Smooth muscle cell (in vitro differentiated cells): Measurements from ENCODE around the gene NOP10. TPM values are rescaled to one million over a fixed set of nuclear protein-coding genes. Genes with fewer than 3 reads are reported as not detected.

ENCODE experiments used
- DNase-seq: peaks from one replicate; lab custom pipeline; 2025; ENCODE audit not compliant: unreplicated experiment; lab: John Stamatoyannopoulos, UW
- H2AFZ ChIP-seq: fragments of 200-600 bp; sonication (generic); 2 replicates; pipeline ENCODE4 v1.6.0; 2016; ENCODE audit warnings: antibody characterized with exemption, low read depth, mild to moderate bottlenecking
- H3F3A ChIP-seq: fragments of 200-600 bp; sonication (generic); 2 replicates; pipeline ENCODE4 v1.6.0; 2017; ENCODE audit warnings: antibody characterized with exemption, low read depth
- H3K27ac ChIP-seq: fragments of 200-600 bp; sonication (generic); 2 replicates; pipeline ENCODE4 v1.5.1; 2016; ENCODE audit warnings: low read depth, mild to moderate bottlenecking
- H3K27me3 ChIP-seq: fragments of 200-600 bp; sonication (generic); 2 replicates; pipeline ENCODE4 v1.6.1; 2016; ENCODE audit warnings: low read depth, mild to moderate bottlenecking
- H3K36me3 ChIP-seq: fragments of 200-600 bp; sonication (generic); 2 replicates; pipeline ENCODE4 v1.5.1; 2016; ENCODE audit warnings: low read depth
- H3K4me1 ChIP-seq: fragments of 200-600 bp; sonication (generic); 2 replicates; pipeline ENCODE4 v1.5.1; 2016; ENCODE audit warnings: low read depth
- H3K4me2 ChIP-seq: fragments of 200-600 bp; sonication (generic); 2 replicates; pipeline ENCODE4 v1.6.0; 2016; ENCODE audit warnings: mild to moderate bottlenecking
- H3K4me3 ChIP-seq: fragments of 200-600 bp; sonication (generic); 2 replicates; pipeline ENCODE4 v1.5.1; 2016; ENCODE audit warnings: mild to moderate bottlenecking
- H3K79me2 ChIP-seq: fragments of 200-600 bp; sonication (generic); 2 replicates; pipeline ENCODE4 v1.6.0; 2016; ENCODE audit warnings: low read depth, mild to moderate bottlenecking
- H3K9ac ChIP-seq: fragments of 200-600 bp; sonication (generic); 2 replicates; pipeline ENCODE4 v1.6.0; 2016; ENCODE audit warnings: low read depth
- H3K9me3 ChIP-seq: fragments of 200-600 bp; sonication (generic); replicated peaks from 2 replicates; pipeline ENCODE4 v1.5.1; 2016; ENCODE audit warnings: low read depth
- H4K20me1 ChIP-seq: fragments of 200-600 bp; sonication (generic); 2 replicates; pipeline ENCODE4 v1.6.0; 2016; ENCODE audit warnings: low read depth
- whole genome bisulfite sequencing: methylation state at CpG from one replicate; pipeline ENCODE4 v1.1.7; 2016; ENCODE audit warnings: low lambda C conversion rate; 5-methylcytosine and 5-hydroxymethylcytosine counted together
- polyA plus RNA-seq: library from polyadenylated mRNA; unstranded; fragments of >200 nt; fragmentation: Nextera tagmentation; extraction: Ambion mirVana; gene quantifications from 2 replicates; pipeline ENCODE4 v1.2.1, GENCODE V29; 2016
- total RNA-seq: library from RNA; depleted of rRNA; stranded (reverse); fragments of >200 nt; gene quantifications from 2 replicates; pipeline ENCODE4 v1.2.3, GENCODE V29; 2014
- TF ChIP-seq, protein P1 (sequence below): fragments of 200-600 bp; sonication (generic); IDR thresholded peaks from 2 replicates; pipeline ENCODE4 v1.5.1; 2017; ENCODE audit warnings: borderline replicate concordance, mild to moderate bottlenecking, antibody characterized with exemption; ENCODE audit not compliant: insufficient read depth, poor library complexity, severe bottlenecking

The NOP10 gene
- total and polyA plus RNA-seq, 2 experiments from 2014 or later = 305 to 306 TPM

DNA sequence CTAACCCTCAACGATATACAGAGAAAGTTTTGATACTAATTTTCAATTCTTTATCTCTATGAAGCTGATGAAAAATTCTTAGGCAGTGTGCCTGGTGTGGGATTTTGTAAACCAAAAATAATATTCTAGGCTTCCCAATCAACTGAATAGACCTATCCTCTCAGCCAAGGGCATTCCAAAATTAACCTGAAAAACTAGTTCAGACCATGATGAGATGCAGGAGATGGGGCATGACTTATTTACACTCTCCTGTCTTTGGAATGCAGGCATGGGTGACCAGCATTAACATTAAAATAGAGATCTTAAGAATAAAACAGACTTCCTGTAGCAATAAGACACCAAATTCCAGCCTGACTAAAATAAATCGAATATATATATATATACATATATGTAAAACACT, 31.9 kb upstream of the NOP10 start:
- Histone ChIP-seq H2AFZ (no peak overlapping the region), H3K36me3 (no peaks in the 10 kb centered on the region), H3K4me1 (no peaks in the 10 kb centered on the region), H3K9me3 (no peaks in the 10 kb centered on the region), H3K27ac (no peak overlapping the region), H3K79me2 (no peaks in the 10 kb centered on the region), H3K27me3 (no peaks in the 10 kb centered on the region), H3K4me3 (no peak overlapping the region), H3K9ac (no peak overlapping the region), H3F3A (no peaks in the 10 kb centered on the region), H4K20me1 (no peaks in the 10 kb centered on the region), H3K4me2 (no peak overlapping the region)
- TF ChIP-seq, protein P1, sequence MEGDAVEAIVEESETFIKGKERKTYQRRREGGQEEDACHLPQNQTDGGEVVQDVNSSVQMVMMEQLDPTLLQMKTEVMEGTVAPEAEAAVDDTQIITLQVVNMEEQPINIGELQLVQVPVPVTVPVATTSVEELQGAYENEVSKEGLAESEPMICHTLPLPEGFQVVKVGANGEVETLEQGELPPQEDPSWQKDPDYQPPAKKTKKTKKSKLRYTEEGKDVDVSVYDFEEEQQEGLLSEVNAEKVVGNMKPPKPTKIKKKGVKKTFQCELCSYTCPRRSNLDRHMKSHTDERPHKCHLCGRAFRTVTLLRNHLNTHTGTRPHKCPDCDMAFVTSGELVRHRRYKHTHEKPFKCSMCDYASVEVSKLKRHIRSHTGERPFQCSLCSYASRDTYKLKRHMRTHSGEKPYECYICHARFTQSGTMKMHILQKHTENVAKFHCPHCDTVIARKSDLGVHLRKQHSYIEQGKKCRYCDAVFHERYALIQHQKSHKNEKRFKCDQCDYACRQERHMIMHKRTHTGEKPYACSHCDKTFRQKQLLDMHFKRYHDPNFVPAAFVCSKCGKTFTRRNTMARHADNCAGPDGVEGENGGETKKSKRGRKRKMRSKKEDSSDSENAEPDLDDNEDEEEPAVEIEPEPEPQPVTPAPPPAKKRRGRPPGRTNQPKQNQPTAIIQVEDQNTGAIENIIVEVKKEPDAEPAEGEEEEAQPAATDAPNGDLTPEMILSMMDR = no peak
- DNase-seq = no peak
- 65% methylated on average over 2 of the region's 2 CpGs for WGBS

DNA sequence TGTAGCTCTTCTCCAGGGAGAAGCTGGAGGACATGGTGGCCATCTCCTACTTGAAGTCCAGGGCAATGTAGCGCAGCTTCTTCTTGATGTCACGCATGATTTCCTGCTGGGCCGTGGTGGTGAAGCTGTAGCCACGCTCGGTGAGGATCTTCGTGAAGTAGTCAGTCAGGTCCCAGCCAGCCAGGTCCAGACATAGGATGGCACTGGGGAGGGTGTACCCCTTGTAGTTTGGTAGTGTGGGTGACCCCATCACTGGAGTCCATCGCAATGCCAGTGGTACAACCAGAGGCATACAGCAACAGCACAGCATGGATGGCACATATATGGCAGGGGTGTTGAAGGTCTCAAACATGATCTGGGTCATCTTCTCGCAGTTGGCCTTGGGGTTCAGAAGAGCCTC, 31.0 kb upstream of the NOP10 start:
- no peaks in the 10 kb centered on the region for H4K20me1 ChIP-seq
- H3K4me2 ChIP-seq = no peak overlapping the region
- no peaks in the 10 kb centered on the region for H3K36me3 ChIP-seq
- H3K4me3 ChIP-seq = no peak overlapping the region
- no peaks in the 10 kb centered on the region for H3K79me2 ChIP-seq
- no peaks in the 10 kb centered on the region for H3K9me3 ChIP-seq
- H3F3A ChIP-seq = no peaks in the 10 kb centered on the region
- no peak overlapping the region for H3K27ac ChIP-seq
- H3K27me3 ChIP-seq = no peaks in the 10 kb centered on the region
- no peak for DNase-seq
- TF ChIP-seq, protein P1 = no peak
- H3K9ac ChIP-seq = no peak overlapping the region
- no peak overlapping the region for H2AFZ ChIP-seq
- 85% methylated on average over 8 of the region's 8 CpGs for WGBS
- no peaks in the 10 kb centered on the region for H3K4me1 ChIP-seq

DNA sequence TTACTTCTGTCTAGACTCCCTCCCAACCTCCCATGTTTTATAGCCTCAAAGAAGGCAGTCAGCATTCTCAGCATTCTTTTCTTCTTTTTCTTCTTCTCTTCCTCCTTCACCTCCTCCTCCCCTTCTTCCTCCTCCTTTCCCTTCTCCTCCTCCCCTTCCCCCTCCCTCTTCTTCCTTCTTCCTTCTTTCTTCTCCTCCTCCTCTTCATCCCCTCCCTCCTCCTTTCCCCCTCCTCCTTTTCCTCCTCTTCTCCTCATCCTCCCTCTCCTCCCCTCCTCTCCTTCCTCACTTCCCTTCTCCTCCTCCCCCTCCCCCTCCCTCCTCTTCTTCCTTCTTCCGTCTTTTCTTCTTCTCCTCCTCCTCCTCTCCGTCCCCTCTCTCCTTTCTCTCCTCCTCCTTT, 27.7 kb upstream of the NOP10 start:
- Histone ChIP-seq H3F3A (no peaks in the 10 kb centered on the region), H3K9me3 (no peaks in the 10 kb centered on the region), H4K20me1 (no peaks in the 10 kb centered on the region), H3K27me3 (no peaks in the 10 kb centered on the region), H3K4me3 (no peak overlapping the region), H3K4me1 (peaks cover 5% of the 10 kb centered on the region), H2AFZ (no peak overlapping the region), H3K79me2 (no peaks in the 10 kb centered on the region), H3K27ac (no peak overlapping the region), H3K36me3 (no peaks in the 10 kb centered on the region), H3K9ac (no peak overlapping the region), H3K4me2 (no peak overlapping the region)
- WGBS = no CpG with 5 or more reads among the region's 2 CpGs
- DNase-seq = no peak
- TF ChIP-seq, protein P1 = no peak

DNA sequence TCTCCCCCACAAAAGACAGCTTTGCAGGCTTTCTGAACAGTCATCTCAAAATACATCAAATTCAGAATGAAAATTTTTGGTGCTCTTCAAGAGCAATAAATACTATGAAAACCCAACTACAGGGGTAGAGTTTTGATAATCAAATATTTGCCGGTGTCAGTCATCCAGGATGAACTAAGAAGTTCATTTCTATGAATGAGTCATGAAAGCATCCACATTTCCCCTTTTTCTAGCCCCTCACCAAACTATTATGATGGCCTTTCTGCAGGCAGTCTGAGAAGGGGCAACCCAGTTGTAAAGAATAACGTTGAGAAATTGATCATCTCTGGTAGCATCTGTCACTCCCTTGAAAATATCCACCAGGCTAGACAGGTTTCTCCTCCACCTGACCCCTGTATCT, 27.2 kb upstream of the NOP10 start:
- H3K27ac ChIP-seq = no peak overlapping the region
- no peaks in the 10 kb centered on the region for H3K27me3 ChIP-seq
- DNase-seq = no peak
- H3K9ac ChIP-seq = no peak overlapping the region
- H3K36me3 ChIP-seq = no peaks in the 10 kb centered on the region
- H3K4me1 ChIP-seq = peaks cover 8% of the 10 kb centered on the region
- TF ChIP-seq, protein P1 = no peak
- no peaks in the 10 kb centered on the region for H3K9me3 ChIP-seq
- H3K79me2 ChIP-seq = no peaks in the 10 kb centered on the region
- peaks cover 4% of the 10 kb centered on the region for H4K20me1 ChIP-seq
- no peak overlapping the region for H3K4me2 ChIP-seq
- WGBS = 83% methylated on average over 2 of the region's 2 CpGs
- no peak overlapping the region for H3K4me3 ChIP-seq
- H3F3A ChIP-seq = no peaks in the 10 kb centered on the region
- no peak overlapping the region for H2AFZ ChIP-seq
